Activated T-cell treated with anti-CD3 and anti-CD28 coated beads, Interleukin-2, amount 50 U/mL, for 1 hour (primary cell): Measurements from ENCODE around the gene MDM2.
"Not testable (repeated sequence)": the region's sequence is repeated elsewhere in the genome, so short reads cannot be mapped to it uniquely, and the experiment has no call there.

ENCODE experiments used
- DNase-seq: peaks from one replicate; pipeline ENCODE4 v3.0.0-alpha.2; 2020

MDM2 gene

GRCh38 chr12:68855771-68856170, 47.8 kb downstream of the MDM2 start:
- DNase-seq: no peak

GRCh38 chr12:68856510-68856909, 48.5 kb downstream of the MDM2 start:
- no peak for DNase-seq

- DNase-seq: no peak
These were observed 53.9 kb downstream of the MDM2 start for GRCh38 chr12:68861890-68862289.

GRCh38 chr12:68863109-68863770, 55.3 kb downstream of the MDM2 start:
- no peak for DNase-seq

- DNase-seq: not testable (repeated sequence)
These were observed 56.0 kb downstream of the MDM2 start for GRCh38 chr12:68863886-68864454.

- no peak for DNase-seq
These were observed 56.6 kb downstream of the MDM2 start for GRCh38 chr12:68864604-68865003.

DNA sequence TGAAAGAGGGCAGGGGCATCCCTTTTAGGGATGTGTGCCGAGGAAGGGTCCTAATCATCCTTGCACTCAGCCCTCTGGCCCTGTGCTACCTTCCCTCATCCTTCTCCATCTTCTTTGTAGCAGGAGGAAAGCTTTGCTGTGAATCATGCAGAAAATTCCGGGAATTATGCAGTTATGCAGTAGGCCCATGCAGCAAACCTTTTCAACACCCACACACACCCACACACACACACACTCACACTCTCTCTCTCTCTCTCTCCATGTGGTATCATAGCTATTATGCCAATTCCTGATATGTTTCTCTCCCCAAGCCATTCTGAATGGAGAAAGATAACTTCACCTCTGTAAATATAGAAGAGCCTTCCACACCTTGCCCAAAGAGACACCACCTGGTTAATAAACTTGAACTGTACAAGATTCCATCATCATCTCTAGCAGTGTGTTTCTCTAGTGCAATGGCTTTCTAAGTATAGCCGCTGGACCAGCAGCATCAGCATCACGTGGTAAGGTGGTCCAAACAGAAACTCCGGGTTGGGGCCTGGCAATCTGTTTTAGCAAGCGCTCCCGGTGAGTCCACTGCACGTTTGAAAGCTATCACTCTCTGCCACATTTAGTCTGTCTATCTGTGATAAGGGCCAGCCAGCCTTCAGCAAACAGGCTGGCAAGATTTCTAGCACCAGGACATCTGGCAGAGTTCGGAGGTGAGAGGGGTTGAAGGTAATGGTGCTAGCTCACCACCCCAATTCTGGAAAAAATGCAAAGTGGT, 57.6 kb downstream of the MDM2 start:
- no peak for DNase-seq

DNA sequence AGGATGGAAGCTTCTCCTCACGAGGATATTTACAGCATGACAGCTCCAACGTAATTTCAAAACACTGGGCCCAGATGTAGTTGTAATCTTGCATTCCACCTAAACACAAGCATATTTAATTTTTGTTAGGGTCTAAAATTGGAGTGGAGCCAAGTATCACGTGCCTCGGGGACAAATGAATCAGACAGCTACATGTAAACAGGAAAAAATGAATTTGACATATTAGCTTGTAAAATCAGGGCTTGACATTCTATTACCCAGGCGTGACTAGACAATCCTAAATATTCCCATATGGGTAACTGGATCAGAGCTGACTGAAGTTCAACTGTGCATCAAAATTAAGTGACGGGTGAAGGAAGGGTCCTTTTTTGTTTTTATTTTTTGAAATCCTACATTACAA, 59.0 kb downstream of the MDM2 start:
- DNase-seq: no peak

DNA sequence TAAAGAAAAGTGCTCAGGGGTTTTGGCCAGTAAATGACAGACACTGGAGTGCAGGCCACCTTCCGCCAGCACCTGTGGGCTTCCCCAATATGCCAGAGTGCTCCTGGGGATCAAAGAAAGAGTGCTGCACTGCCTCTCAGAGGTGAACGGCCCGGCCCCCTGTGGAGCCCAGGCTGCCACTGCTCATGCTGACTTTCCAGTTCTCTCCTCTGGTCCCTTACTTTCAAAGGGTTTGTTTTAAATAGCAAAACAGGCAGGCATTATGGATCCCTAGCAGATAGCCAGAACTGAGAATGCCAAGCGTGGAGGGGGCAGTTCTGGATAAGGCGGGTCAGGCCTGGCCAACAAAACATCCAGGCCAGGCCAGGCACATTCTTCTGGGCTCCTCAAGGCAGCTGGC, 59.6 kb downstream of the MDM2 start:
- DNase-seq: no peak

DNA sequence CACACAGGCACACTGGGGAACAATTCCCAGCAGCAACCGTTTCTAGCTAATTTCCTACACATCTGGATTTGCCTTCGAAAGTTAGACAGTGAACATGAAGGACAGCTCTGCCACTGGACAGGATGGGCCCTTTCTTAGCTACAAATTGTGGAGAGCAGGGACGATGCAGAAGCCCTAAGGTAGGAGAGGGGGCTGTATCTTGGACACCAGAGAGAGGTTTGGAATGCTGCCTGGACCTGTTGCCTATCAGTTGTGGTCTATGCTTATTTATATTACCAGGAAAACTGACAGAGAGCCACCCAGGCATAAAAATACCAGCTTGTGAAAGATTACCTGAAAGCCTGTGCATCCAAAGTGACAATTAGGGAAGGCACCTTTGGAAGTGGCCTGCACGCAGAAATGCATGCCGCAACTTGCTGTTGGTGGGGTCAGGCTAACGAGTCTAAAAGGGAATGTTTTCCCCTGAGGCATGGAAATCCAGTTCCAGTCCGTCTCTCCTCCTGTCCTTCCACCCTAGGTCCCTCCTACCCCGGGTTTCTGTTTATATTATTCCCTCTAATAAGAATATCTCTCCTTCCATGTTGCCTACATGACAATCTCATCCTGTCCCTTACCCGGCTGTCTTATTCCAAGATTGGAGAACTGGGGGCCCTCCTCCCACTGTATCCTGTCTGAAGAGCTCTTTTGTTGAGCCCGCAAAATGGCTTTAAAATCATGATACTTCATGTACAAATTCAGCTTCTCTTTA, 60.2 kb downstream of the MDM2 start:
- no peak for DNase-seq

GRCh38 chr12:68870011-68870410, 62.0 kb downstream of the MDM2 start:
- DNase-seq: no peak

DNA sequence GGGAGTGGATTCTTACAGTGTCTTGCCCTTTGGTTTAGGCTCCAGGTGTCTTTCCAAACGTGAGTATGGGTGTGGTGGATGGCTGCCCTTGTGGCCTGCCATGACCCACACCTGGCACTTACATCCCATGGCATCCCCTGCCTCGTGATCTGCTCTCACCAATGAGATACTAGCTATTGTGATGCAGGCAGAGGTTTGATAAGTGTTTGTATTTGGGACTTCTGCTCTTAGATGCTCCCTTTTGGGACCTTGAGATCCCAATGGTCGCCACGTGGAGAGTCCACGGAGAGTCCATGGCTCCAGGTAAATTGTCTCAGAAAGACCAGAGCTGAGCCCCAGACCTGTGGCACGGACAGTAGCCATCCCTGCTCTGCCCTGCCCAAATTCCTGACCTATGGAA, 62.5 kb downstream of the MDM2 start:
- no peak for DNase-seq

DNA sequence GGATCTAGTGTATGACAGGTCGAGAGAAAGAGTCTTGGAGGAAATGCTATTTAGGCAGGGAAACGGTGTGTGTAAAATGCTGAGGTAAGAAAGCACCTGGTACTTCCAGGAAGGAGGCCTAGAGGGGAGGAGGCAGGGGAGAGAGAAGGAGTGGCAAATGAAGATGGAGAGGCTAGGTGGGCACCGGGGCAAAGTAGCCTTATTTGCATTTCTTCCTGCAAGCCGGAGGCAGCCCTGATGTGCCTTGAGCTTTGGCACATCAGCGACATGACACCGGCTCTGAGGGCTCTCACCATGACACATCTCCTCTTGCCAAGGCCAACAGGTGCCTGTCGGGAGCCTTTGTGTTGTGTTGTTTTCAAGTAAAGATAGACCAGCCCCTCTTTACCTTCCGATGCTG, 63.4 kb downstream of the MDM2 start:
- no peak for DNase-seq

GRCh38 chr12:68871921-68872320, 63.9 kb downstream of the MDM2 start:
- DNase-seq: no peak

- DNase-seq: no peak
These were observed 65.3 kb downstream of the MDM2 start for GRCh38 chr12:68873316-68873715.

DNA sequence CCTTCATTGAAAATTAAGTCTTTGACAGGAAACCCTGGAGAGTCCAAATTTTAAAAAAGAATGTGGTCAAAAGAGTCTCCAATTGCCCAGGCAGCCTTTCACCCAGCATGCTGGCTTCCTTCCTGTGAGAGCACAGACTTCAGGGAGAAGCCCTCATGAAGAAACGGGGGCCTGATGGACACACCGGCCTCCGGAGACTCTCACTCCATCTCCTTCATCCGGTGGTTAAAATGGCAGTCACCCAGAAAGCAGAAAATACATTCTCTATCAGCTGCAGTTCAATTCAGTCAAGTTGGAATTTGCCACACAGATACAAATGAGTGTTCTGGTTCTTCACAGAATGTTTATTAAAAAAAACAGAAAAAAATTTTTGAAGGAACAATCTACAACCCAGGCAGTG, 68.5 kb downstream of the MDM2 start:
- no peak for DNase-seq

DNA sequence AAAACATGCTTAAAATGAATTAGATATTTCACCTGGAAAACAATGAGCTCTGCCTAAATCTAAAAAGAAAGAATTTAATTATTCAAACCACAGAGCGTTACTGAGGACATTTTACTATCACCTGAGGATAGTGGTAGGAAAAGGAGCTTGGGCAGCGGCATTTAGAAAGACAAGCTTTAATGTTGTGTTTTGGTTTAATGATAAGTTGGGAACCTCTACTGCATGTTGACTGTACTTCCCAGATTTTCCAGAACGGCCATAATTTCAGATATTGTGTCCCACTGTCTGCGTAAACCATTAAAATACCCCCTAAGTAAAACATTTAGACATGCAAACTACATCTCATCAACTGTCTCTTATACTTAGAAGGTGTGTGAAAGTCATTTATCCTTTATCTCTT, 69.6 kb downstream of the MDM2 start:
- DNase-seq: no peak

DNA sequence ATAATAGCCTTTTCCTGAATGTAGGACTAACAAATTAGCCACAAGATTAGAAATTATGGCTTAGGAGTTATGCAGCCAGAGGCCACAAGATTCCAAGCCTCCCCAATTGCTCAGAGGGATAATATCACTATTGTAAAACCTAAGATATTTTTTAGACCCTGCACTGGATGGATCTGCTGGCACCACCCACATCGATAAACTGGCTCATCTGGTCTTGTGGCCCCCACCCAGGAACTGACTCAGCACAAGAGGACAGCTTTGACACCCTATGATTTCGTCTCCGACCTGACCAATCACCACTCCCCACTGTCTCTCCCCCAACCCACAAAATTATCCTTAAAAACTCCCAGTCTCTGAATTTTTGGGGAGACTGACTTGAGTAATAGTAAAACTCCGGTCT, 70.3 kb downstream of the MDM2 start:
- DNase-seq: no peak

GRCh38 chr12:68878846-68879245, 70.9 kb downstream of the MDM2 start:
- DNase-seq: no peak

GRCh38 chr12:68880660-68881325, 72.8 kb downstream of the MDM2 start:
- DNase-seq: no peak

DNA sequence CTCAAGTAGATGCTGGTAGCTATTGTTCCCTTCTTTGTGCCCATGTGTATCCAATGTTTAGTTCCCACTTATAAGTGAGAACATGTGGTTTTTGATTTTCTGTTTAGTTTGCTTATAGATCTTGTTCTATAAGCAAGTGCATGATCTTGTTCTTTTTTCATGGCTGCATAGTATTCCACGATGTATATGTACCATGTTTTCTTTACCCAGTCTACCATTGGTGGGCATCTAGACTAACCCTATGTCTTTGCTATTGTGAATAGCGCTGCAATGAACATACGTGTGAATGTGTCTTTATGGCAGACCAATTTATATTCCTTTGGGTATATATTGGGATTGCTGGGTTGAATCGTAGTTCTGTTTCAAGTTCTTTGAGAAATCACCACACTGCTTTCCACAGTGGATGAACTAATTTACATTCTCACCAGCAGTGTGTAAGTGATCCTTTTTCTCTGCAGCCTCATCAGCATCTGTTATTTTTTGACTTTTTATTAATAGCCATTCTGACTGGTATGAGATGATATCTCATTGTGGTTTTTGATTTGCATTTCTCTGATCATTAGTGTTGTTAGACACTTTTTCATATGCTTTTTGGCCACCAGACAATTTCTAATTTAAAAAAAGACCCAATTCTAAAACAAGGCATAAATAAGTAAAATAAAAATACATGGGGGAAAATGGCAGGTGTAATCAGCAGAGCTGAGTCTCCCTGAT, 74.4 kb downstream of the MDM2 start:
- DNase-seq: no peak

DNA sequence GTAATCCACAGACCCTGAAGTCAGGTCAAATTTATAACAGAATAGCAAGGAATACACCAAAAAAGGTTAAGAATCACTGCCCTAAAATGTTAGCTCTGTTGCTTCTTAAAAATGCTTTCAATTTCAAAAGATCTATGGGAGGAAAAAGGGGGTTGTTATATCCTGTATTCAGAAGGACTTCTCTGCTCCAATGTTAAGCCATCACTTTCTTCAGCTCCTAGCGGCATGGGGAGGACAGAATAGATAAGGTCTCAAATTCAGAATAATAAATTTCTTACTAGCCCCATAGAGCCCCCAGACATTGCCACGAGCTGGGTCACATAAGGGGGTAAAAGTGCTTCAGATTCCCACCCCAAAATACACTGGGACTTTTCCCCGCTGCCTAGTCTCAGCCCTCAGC, 75.2 kb downstream of the MDM2 start:
- DNase-seq: no peak
